ENCODE results near the gene CACNA1G.

Gene CACNA1G

DNA sequence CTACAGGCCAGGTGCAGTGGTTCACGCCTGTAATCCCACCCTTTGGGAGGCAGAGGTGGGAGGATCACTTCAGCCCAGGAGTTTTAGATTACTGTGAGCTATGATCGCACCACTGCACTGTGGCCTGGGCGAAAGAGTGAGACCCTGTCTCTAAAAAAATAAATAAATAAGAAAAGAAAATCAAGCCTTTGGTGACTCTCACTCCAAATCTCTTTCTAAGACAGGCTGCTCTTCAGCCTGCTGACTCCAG, 75.1 kb downstream of the CACNA1G start:
- DNase-seq: no peak

GRCh38 chr17:50635982-50636803, 75.7 kb downstream of the CACNA1G start:
- no peak for DNase-seq

GRCh38 chr17:50636804-50637195, 76.3 kb downstream of the CACNA1G start:
- no peak for DNase-seq

GRCh38 chr17:50637829-50638605, 77.5 kb downstream of the CACNA1G start:
- no peak for DNase-seq

- DNase-seq: no peak
These were observed 78.1 kb downstream of the CACNA1G start for GRCh38 chr17:50638606-50638965.

GRCh38 chr17:50638966-50639713, 78.6 kb downstream of the CACNA1G start:
- no peak for DNase-seq

DNA sequence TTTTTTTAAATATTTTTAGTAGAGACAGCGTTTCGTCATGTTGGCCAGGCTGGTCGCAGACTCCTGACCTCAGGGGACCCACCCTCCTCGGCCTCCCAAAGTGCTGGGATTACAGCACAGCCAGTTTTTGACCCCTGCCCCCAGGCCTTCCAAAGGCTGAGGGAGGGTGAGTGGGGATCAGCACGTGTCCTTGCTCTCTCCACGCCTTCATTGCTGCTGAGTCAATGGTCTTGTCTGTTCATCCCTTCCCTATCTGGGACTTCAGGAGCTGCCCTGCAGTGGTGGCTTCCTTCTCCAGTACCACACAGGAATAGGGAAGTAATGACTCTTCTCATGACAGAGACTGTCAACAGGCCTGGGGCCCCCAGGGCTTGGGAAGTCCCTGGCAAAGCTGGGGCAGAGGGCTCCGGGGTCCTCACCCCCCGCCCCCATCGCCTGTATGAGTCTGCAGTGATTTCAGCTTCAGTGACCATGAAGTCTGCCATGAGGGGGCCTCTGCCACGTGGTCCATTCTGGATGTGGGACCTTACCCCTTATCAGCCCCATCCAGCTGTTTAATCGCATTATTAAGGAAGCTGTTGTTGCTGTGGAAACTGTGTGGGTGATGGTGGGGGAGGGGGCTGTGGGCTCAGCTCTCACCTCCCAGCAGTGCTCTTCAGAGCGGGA, 80.3 kb downstream of the CACNA1G start:
- no peak for DNase-seq

DNA sequence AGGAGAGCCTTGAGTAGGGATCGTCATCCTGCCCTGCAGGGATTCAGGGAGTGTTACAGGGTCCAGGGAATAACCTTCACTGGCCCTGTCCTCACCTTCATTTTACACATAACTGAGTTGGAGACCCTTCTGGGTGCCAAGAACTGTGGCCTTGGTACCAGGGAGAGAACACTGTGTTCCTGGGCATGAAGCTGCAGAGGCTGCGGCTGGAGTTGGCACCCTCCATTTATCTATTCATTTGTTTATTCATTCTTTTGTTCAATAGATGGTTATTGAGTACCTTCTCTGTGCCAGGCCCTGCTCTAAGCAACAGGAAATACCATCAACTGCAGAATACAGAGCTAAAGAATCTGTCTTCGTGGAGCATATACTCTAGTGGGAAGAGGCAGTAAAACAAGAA, 80.8 kb downstream of the CACNA1G start:
- DNase-seq: no peak

DNA sequence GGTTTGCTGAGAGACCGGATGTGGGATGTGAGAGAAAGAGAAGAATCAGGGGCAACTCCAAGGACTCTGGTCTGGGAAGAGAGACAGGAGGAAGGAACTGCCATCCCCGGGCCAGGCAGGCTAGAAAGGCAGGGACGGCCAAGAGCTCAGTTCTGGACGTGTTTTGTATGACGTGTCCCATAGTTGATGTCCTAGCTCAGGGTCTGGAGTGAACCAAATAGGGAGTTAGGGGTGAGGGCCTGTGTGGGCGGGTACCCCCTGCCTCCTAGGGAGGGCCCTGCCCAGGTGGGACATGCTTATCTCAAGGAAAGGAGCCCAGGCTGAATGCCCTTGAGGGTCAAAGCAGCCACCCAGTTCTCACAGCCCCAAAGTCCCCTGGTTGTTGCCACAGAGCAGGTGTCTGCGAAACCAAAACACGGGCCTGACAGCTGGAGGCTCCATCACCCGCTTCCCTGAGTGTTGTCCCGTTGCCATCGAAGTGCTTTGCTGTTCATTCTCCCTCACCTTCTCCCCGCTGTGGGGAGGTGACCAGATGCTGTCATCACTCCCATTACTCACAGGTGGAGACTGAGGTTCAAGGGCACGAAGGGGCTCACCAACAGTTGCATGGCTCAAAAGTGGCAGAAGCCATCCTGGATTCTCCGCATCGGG, 81.7 kb downstream of the CACNA1G start:
- DNase-seq: no peak

- DNase-seq: no peak
These were observed 82.5 kb downstream of the CACNA1G start for GRCh38 chr17:50642722-50643656.

- no peak for DNase-seq
These were observed 85.5 kb downstream of the CACNA1G start for GRCh38 chr17:50645748-50646682.

GRCh38 chr17:50647187-50647586, 86.7 kb downstream of the CACNA1G start:
- DNase-seq: no peak

DNA sequence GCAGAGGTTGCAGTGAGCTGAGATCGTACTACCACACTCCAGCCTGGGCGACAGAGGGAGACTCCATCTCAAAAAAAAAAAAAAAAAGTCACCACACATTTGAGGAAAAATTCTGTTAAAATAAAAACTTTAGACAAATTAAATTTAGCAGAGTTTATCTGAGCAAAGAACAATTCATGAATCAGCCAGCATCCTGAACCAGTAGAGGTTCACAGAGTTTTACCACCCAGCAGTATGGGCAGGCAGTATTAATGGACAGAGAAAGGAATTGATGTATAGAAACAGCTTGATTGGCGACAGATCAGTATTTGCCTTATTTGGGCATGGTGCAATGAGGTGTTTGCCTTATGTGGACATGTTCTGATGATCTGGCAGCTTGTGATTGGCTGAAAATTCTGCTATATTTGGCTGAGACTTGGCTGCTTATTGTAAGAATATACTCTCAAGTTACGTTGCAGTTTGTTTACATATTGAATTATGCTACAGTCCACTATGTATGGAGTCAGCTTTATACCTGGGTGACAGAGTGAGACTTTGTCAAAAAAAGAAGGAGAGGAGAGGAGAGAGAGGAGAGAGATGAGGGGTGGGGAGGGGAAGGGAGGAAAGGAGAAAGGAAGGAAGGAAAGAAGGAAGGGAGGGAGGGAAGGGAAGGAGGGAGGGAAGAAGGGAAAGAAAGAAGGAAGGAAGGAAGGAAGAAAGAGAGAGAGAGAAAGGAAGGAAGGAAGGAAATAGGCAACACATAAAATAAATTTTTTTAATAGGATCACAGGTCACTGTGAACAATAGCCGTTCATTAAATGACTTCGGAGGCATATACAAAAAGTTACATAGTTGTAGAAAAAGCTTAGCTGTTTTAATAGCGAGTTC, 88.8 kb downstream of the CACNA1G start:
- no peak for DNase-seq

DNA sequence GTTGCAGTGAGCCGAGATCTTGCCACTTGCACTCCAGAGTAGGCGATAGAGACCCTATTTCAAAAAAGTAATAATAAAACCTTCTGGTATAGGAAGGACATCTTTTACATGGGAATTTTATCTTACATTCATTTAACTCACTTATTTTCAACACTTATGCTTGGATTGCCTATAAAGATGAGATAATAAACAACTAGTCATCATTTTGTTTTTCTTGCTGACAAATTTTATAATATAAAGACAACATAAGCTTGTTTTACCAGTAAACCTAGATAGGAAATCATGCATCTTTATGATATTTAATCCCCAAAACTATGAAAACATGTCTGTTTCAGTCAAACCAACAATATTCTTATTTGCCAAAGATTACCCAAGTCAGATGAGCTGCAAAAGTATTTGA, 91.1 kb downstream of the CACNA1G start:
- DNase-seq: no peak

DNA sequence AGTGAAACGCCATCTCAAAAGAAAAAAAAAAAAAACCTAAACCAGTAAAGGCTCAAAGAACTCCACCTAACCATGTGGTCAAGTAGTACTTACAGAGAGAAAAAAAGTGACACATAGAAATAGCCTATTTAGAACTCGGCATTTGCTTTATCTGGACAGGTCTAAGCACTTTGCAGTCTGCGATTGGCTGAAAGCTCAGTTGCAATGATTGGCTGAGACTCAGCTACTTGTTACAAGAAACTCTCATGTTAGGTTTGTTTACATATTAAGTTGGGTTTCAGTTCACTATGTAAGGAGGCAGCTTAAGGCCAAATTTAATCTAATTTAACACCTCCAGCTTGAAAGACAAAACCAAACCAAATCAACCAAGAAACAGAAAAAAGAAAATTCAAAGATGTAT, 93.2 kb downstream of the CACNA1G start:
- DNase-seq: no peak

GRCh38 chr17:50656509-50656908, 96.0 kb downstream of the CACNA1G start:
- no peak for DNase-seq

DNA sequence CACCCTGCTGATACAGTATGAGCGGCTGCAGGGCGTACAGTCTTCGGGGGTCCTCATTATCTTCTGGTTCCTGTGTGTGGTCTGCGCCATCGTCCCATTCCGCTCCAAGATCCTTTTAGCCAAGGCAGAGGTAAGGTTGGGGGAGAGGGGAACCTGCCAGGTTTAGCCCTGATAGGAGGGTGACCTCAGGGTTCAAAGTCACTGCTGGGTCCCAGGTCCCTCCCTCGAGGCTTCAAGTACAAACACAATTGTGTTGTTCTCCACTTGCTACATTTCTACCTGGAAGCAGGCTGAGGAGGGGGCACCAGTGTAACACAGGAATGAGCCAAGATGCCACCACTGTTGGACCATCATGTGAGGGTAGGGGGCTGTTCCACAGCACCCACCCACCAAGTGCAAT, 96.5 kb downstream of the CACNA1G start:
- DNase-seq: no peak

GRCh38 chr17:50657627-50658026, 97.1 kb downstream of the CACNA1G start:
- no peak for DNase-seq

- DNase-seq: no peak
These were observed 98.1 kb downstream of the CACNA1G start for GRCh38 chr17:50658616-50659015.

- no peak for DNase-seq
These were observed 98.7 kb downstream of the CACNA1G start for GRCh38 chr17:50659179-50659578.

All from activated naive CD4-positive, alpha-beta T cell (primary cell).